Measurements from ENCODE around the gene SIL1. TPM values are rescaled to one million over a fixed set of nuclear protein-coding genes. Genes with fewer than 3 reads are reported as not detected.

The SIL1 gene
- total and polyA plus RNA-seq, 2 of the 13 experiments (the other 11 are each of a cell fraction or from before 2014, with no cell fraction given): 26.0 to 30.0 TPM

- TF ChIP-seq E2F5 (CRISPR knock-in tag; conservative IDR thresholded peaks at IDR 0.05) (no peak), ZKSCAN8 (CRISPR knock-in tag; IDR thresholded peaks at IDR 0.05; ENCODE audit: borderline replicate concordance) (no peak), ZNF75D (CRISPR knock-in tag; IDR thresholded peaks at IDR 0.05; ENCODE audit: borderline replicate concordance) (no peak), ZMAT3 (CRISPR knock-in tag; conservative IDR thresholded peaks at IDR 0.05) (peak; percentile 25; the same call in 1 of the 2 replicates), HMG20A (CRISPR knock-in tag; IDR thresholded peaks at IDR 0.05; ENCODE audit: borderline replicate concordance) (peak; percentile 38; the same call in 1 of the 2 replicates), ZNF20 (CRISPR knock-in tag; IDR thresholded peaks at IDR 0.05) (no peak), ZNF816 (CRISPR knock-in tag; IDR thresholded peaks at IDR 0.05; ENCODE audit: borderline replicate concordance) (no peak), MAX (IDR thresholded peaks at IDR 0.05) (no peak), LCORL (IDR thresholded peaks at IDR 0.05) (no peak), LCORL (CRISPR knock-in tag; IDR thresholded peaks at IDR 0.05) (no peak; the same call in 1 of the 2 replicates), ZNF326 (CRISPR knock-in tag; IDR thresholded peaks at IDR 0.05; ENCODE audit: borderline replicate concordance) (no peak), ZNF382 (CRISPR knock-in tag; IDR thresholded peaks at IDR 0.05; ENCODE audit: borderline replicate concordance) (no peak), KDM3A (CRISPR knock-in tag; IDR thresholded peaks at IDR 0.05; ENCODE audit: low read depth) (no peak), CREM (IDR thresholded peaks at IDR 0.05) (no peak; the same call in 1 of the 2 replicates), CREM (CRISPR knock-in tag; IDR thresholded peaks at IDR 0.05) (no peak), SNRNP70 (IDR thresholded peaks at IDR 0.05; ENCODE audit: low read depth, low read length) (no peak), ZNF841 (CRISPR knock-in tag; IDR thresholded peaks at IDR 0.05; ENCODE audit: borderline replicate concordance) (no peak), HNF4A (CRISPR knock-in tag; IDR thresholded peaks at IDR 0.05) (no peak; the same call in none of the 2 replicates), ZNF747 (CRISPR knock-in tag; IDR thresholded peaks at IDR 0.05; ENCODE audit: borderline replicate concordance) (no peak), ZSCAN22 (CRISPR knock-in tag; IDR thresholded peaks at IDR 0.05) (no peak), ZNF615 (CRISPR knock-in tag; IDR thresholded peaks at IDR 0.05; ENCODE audit: borderline replicate concordance) (no peak), NFYC (CRISPR knock-in tag; IDR thresholded peaks at IDR 0.05) (no peak), TBL1XR1 (IDR thresholded peaks at IDR 0.05; ENCODE audit: borderline replicate concordance, low read length, partially characterized antibody) (no peak), ATF1 (CRISPR knock-in tag; IDR thresholded peaks at IDR 0.05) (no peak), ZNF776 (CRISPR knock-in tag; IDR thresholded peaks at IDR 0.05) (no peak), ZNF317 (CRISPR knock-in tag; IDR thresholded peaks at IDR 0.05) (0 out of 2 replicates have a peak, but pooled peaks have one; percentile 44), NFKBIZ (CRISPR knock-in tag; IDR thresholded peaks at IDR 0.05) (0 out of 2 replicates have a peak, but pooled peaks have one; percentile 46), ZFP37 (CRISPR knock-in tag; IDR thresholded peaks at IDR 0.05; ENCODE audit: borderline replicate concordance) (no peak), ZNF597 (CRISPR knock-in tag; IDR thresholded peaks at IDR 0.05) (no peak), HNRNPLL (IDR thresholded peaks at IDR 0.05; ENCODE audit: low read depth, low read length, poor library complexity, severe bottlenecking) (no peak), ZNF737 (CRISPR knock-in tag; IDR thresholded peaks at IDR 0.05; ENCODE audit: borderline replicate concordance) (no peak), NFIC (IDR thresholded peaks at IDR 0.05; ENCODE audit: low read length) (0 out of 2 replicates have a peak, but pooled peaks have one; percentile 28), ZNF34 (CRISPR knock-in tag; IDR thresholded peaks at IDR 0.05; ENCODE audit: borderline replicate concordance) (no peak)
These were observed 234.3 kb downstream of the SIL1 start (continued) for GRCh38 chr5:138963763-138964371.
